A673 (cell line): ENCODE measurements around the gene NMT1. TPM values are rescaled to one million over a fixed set of nuclear protein-coding genes. Genes with fewer than 3 reads are reported as not detected.

ENCODE experiments used
- BruUV-seq: library from RNA; stranded (reverse); fragments of 400-500 nt; replicated peaks from 2 replicates; lab custom pipeline; 2021; lab: Mats Ljungman, UMichigan
- CTCF ChIA-PET: fragments of 300-600 bp; sonication (Branson Sonifier 250); formaldehyde crosslinking; loops from one replicate; lab custom pipeline; 2022; ENCODE audit warnings: antibody characterized with exemption; lab: Charles Lee
- POLR2A ChIA-PET: fragments of 300-600 bp; sonication (Branson Sonifier 250); formaldehyde crosslinking; loops from one replicate; lab custom pipeline; 2022; ENCODE audit warnings: antibody characterized with exemption; ENCODE audit not compliant: low non-redundant PET; lab: Charles Lee
- DNase-seq: peaks from one replicate; pipeline ENCODE4 v3.0.0-alpha.2; 2015; ENCODE audit warnings: low spot score
- H3K27ac ChIP-seq: fragments of 200-600 bp; sonication (generic); 2 replicates; pipeline ENCODE4 v1.5.1; 2016; ENCODE audit warnings: mixed run types, low read depth, mild to moderate bottlenecking, mixed read lengths, antibody characterized with exemption, low read length; ENCODE audit not compliant: poor library complexity, severe bottlenecking
- H3K27me3 ChIP-seq: fragments of 200-600 bp; sonication (generic); replicated peaks from 2 replicates; pipeline ENCODE4 v1.6.1; 2017; ENCODE audit warnings: mixed run types, low read depth, mild to moderate bottlenecking, mixed read lengths, antibody characterized with exemption, low read length; ENCODE audit not compliant: insufficient read depth, poor library complexity
- H3K36me3 ChIP-seq: fragments of 200-600 bp; sonication (generic); 2 replicates; pipeline ENCODE4 v1.6.1; 2016; ENCODE audit warnings: mixed run types, mild to moderate bottlenecking, mixed read lengths, antibody characterized with exemption, low read length; ENCODE audit not compliant: insufficient read depth, poor library complexity, severe bottlenecking
- H3K4me1 ChIP-seq: fragments of 200-600 bp; sonication (generic); 2 replicates; pipeline ENCODE4 v1.6.1; 2017; ENCODE audit warnings: mixed run types, mild to moderate bottlenecking, mixed read lengths, antibody characterized with exemption, low read length; ENCODE audit not compliant: insufficient read depth, poor library complexity, severe bottlenecking
- H3K4me3 ChIP-seq: fragments of 200-600 bp; sonication (generic); 2 replicates; pipeline ENCODE4 v1.5.1; 2016; ENCODE audit warnings: low read depth, mixed run types, mild to moderate bottlenecking, mixed read lengths, low read length; ENCODE audit not compliant: poor library complexity, severe bottlenecking
- H3K9me3 ChIP-seq: fragments of 200-600 bp; sonication (generic); 2 replicates; pipeline ENCODE4 v1.6.1; 2016; ENCODE audit warnings: mixed run types, low read depth, mild to moderate bottlenecking, mixed read lengths, antibody characterized with exemption, low read length; ENCODE audit not compliant: poor library complexity, severe bottlenecking
- CTCF ChIP-seq: fragments of 300-800, 200-600 bp; sonication (generic); conservative IDR thresholded peaks from 2 replicates; pipeline ENCODE4 v1.5.1; 2017; ENCODE audit warnings: low read depth, mild to moderate bottlenecking, antibody characterized with exemption, low read length, moderate library complexity, mixed read lengths
- EZH2 ChIP-seq: fragments of 200-600 bp; sonication (generic); IDR thresholded peaks from 2 replicates; pipeline ENCODE4 v1.6.1; 2017; ENCODE audit warnings: borderline replicate concordance, low read depth, mild to moderate bottlenecking, mixed read lengths, antibody characterized with exemption, low read length; ENCODE audit not compliant: poor library complexity, severe bottlenecking
- intact Hi-C: fragments of 100-400 bp; cut with micrococcal nuclease; formaldehyde crosslinking; loops from one replicate; pipeline ENCODE4 v1.10.0; 2022; ENCODE audit not compliant: unreplicated experiment
- total RNA-seq: library from RNA; stranded (reverse); gene quantifications from 2 replicates; pipeline ENCODE4 v1.2.3, GENCODE V29; 2021

NMT1 gene
- total RNA-seq, 1 experiment from 2014 or later = 108 TPM

GRCh38 chr17:45046537-45047125 is 14.5 kb upstream of the NMT1 start:
- Histone ChIP-seq H3K4me1 (no peaks in the 10 kb centered on the region), H3K27ac (no peak overlapping the region), H3K9me3 (no peaks in the 10 kb centered on the region), H3K4me3 (no peak overlapping the region), H3K36me3 (no peaks in the 10 kb centered on the region), H3K27me3 (no peaks in the 10 kb centered on the region)
- TF ChIP-seq CTCF (no peak), EZH2 (no peak)
- POLR2A ChIA-PET = no interaction called here
- CTCF ChIA-PET = no interaction called here
- intact Hi-C loops = no loop called here
- no TSS peak for BruUV-seq
- no peak for DNase-seq

- intact Hi-C loops = no loop called here
- Histone ChIP-seq H3K9me3 (no peaks in the 10 kb centered on the region), H3K27ac (no peak overlapping the region), H3K27me3 (no peaks in the 10 kb centered on the region), H3K4me3 (no peak overlapping the region), H3K4me1 (no peaks in the 10 kb centered on the region), H3K36me3 (no peaks in the 10 kb centered on the region)
- BruUV-seq = no TSS peak
- POLR2A ChIA-PET = no interaction called here
- CTCF ChIA-PET = interaction anchor here (0.7 to 0.9 kb wide), 3 partner anchors 9 to 269 kb away, joined by 4 to 6 read pairs (median 5); no protein-coding TSS in a partner anchor
- no peak for DNase-seq
- no peak for TF ChIP-seq EZH2
- TF ChIP-seq CTCF = no peak
Measured at GRCh38 chr17:45048795-45049563, 12.1 kb upstream of the NMT1 start.

GRCh38 chr17:45050481-45051059 is 10.5 kb upstream of the NMT1 start:
- no peaks in the 10 kb centered on the region for H3K4me1 ChIP-seq
- DNase-seq = no peak
- H3K27me3 ChIP-seq = no peaks in the 10 kb centered on the region
- no peaks in the 10 kb centered on the region for H3K36me3 ChIP-seq
- intact Hi-C loops = no loop called here
- POLR2A ChIA-PET = interaction anchor here (0.6 kb wide), 1 partner anchor 349 kb away, joined by 3 read pairs; no protein-coding TSS in a partner anchor
- BruUV-seq = no TSS peak
- CTCF ChIA-PET = no interaction called here
- H3K9me3 ChIP-seq = no peaks in the 10 kb centered on the region
- TF ChIP-seq EZH2 = no peak
- no peak for TF ChIP-seq CTCF
- peak overlapping the region; percentile 86 for H3K27ac ChIP-seq
- H3K4me3 ChIP-seq = peak overlapping the region; percentile 56
